Effector memory CD4-positive, alpha-beta T cell (primary cell): ENCODE measurements around the gene MAPK1.
"Not testable (repeated sequence)": the region's sequence is repeated elsewhere in the genome, so short reads cannot be mapped to it uniquely, and the experiment has no call there.

ENCODE experiments used
- DNase-seq, 3 donors: peaks; one replicate each; pipeline ENCODE4 v3.0.0-alpha.2; 2020
- H3K27ac ChIP-seq: 2 replicates; pipeline ENCODE4 v1.7.0; 2013; ENCODE audit warnings: mild to moderate bottlenecking, low read length, moderate library complexity; ENCODE audit not compliant: insufficient read depth, poor library complexity, severe bottlenecking
- H3K27me3 ChIP-seq: replicated peaks from 2 replicates; pipeline ENCODE4 v1.7.0; 2013; ENCODE audit warnings: mild to moderate bottlenecking, low read length; ENCODE audit not compliant: insufficient read depth, control insufficient read depth, poor library complexity, severe bottlenecking
- H3K36me3 ChIP-seq: 2 replicates; pipeline ENCODE4 v1.7.0; 2013; ENCODE audit warnings: mild to moderate bottlenecking, low read length, moderate library complexity; ENCODE audit not compliant: control insufficient read depth, insufficient read depth
- H3K4me1 ChIP-seq: 2 replicates; pipeline ENCODE4 v1.7.0; 2013; ENCODE audit warnings: low read length, mild to moderate bottlenecking; ENCODE audit not compliant: control insufficient read depth, insufficient read depth, poor library complexity, severe bottlenecking
- H3K4me3 ChIP-seq: 2 replicates; pipeline ENCODE4 v1.7.0; 2013; ENCODE audit warnings: low read length, low read depth, mild to moderate bottlenecking; ENCODE audit not compliant: insufficient read depth, poor library complexity, severe bottlenecking
- H3K9me3 ChIP-seq: 2 replicates; pipeline ENCODE4 v1.7.0; 2013; ENCODE audit warnings: mild to moderate bottlenecking, low read length, moderate library complexity; ENCODE audit not compliant: control insufficient read depth

Gene MAPK1

DNA sequence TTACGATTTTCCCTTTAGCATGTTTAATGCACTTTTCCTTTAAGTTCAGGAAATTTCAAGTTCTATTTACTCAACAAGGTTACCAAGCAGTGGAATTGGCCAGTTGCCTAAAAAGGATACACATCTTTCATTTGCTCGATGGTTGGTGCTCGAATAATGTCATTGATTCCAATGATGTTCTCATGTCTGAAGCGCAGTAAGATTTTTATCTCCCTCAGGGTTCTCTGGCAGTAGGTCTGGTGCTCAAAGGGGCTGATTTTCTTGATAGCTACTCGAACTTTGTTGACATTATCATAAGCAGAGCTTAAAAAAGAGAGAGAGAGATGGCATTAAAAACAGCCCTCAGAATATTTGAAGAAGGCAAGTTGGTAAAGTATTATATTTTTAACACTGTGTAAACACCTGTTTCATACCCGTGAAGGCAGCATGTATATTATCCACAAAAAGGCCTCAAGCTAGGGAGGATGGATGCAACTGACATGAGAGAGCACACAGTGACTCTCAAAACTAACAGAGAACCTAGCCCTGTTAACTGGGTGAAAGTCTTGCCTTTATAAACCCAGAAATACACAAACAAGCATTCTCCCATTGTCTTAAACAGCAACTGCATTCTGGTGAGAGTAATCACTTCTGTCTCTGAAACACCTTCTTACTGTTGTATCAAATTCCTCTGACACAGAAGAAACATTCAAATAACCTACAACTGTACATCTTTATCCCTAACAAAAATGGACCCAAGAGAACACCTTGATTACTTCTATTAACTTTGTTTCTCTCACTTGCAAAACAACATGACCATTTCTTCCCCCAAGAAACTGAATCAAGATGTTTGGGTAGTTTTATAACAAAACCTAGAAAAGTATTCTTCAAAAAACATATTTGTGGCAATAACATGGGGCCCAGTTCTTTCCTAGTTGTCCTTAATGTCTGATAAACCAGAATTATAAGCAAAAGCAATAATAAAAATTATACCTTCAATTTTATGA, 59.6 kb downstream of the MAPK1 start:
- no peaks in the 10 kb centered on the region for H3K27me3 ChIP-seq
- no peak overlapping the region for H3K27ac ChIP-seq
- H3K4me1 ChIP-seq, result no peaks in the 10 kb centered on the region
- no peak for DNase-seq
- H3K4me3 ChIP-seq, result no peak overlapping the region
- no peaks in the 10 kb centered on the region for H3K9me3 ChIP-seq
- H3K36me3 ChIP-seq, result peaks cover 40% of the 10 kb centered on the region

DNA sequence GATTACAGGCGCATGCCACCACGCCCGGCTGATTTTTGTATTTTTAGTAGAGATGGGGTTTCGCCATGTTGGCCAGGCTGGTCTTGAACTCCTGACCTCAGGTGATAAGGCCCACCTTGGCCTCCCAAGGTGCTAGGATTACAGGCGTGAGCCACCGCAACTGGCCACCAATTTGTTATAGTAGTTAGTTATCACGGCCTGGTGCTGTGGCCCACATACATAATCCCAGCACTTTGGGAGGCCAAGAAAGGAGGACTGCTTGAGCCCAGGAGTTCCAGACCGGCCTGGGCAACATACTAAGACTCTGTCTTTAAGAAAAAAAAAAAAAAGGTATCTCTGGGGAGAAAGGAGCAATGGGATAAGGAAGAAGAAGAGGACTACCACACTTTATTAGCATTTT, 62.1 kb downstream of the MAPK1 start:
- not testable (repeated sequence) for H3K4me1 ChIP-seq, DNase-seq, H3K4me3 ChIP-seq, H3K9me3 ChIP-seq, H3K27ac ChIP-seq, H3K27me3 ChIP-seq
- H3K36me3 ChIP-seq, result peaks cover 50% of the 10 kb centered on the region

DNA sequence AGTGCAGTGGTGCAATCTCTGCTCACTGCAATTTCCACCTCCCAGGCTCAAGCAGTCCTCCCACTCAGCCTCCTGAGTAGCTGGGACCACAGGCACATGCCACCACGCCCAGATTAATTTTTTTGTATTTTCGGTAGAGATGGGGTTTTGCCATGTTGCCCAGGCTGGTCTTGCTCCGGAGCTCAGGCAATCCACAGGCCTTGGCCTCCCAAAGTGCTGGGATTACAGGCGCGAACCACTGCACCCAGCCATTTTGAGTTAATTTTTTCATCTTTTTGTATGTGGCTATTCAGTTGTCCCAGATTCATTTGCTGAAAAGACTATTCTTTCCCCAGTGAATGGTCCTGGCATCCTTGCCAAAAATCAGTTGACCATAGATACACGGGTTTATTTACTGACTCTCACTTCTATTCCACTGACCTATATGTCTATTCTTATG, 63.6 kb downstream of the MAPK1 start:
- H3K27me3 ChIP-seq, result no peaks in the 10 kb centered on the region
- H3K4me3 ChIP-seq, result no peak overlapping the region
- H3K27ac ChIP-seq, result no peak overlapping the region
- H3K36me3 ChIP-seq, result peaks cover 58% of the 10 kb centered on the region
- no peaks in the 10 kb centered on the region for H3K9me3 ChIP-seq
- no peaks in the 10 kb centered on the region for H3K4me1 ChIP-seq
- no peak for DNase-seq

DNA sequence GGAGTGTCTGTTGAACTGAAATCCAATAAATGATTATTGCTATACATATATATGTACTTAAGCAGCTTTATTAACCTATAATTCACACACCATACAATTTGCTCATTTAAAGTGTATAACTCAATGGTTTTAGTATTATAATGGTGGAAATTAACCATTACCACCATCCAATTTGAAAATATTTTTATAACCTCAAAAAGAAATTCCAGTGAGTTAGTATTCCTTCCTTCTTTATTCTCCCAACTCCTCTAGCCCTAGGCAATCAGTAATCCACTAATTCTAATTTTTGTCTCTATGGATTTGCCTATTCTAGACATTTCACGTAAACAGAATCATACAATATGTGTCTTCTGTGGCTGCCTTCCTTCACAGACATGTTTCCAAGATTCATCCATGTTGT, 64.8 kb downstream of the MAPK1 start:
- no peak for DNase-seq
- Histone ChIP-seq H3K9me3 (no peaks in the 10 kb centered on the region), H3K4me3 (no peak overlapping the region), H3K4me1 (no peaks in the 10 kb centered on the region), H3K27ac (no peak overlapping the region), H3K36me3 (peaks cover 68% of the 10 kb centered on the region), H3K27me3 (no peaks in the 10 kb centered on the region)

DNA sequence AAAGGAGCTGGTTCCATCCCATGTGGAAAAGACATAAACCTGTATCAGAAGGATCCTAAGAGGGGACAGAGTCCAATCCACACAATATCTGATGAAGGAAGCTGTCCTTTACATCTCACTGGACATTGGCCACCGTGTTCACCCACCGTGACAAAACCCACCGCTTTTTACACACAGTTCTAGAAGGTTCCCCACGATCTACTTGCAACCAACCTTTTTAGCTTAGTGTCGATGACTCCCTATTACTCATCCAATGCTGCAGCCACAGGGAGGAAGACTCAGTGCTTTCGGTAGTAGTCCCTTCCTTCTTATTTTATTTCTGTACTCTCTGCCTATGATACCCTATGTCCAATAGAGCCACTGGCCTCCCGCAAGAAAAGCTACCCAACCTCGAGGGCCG, 65.4 kb downstream of the MAPK1 start:
- Histone ChIP-seq H3K27me3 (no peaks in the 10 kb centered on the region), H3K9me3 (no peaks in the 10 kb centered on the region), H3K36me3 (peaks cover 70% of the 10 kb centered on the region), H3K27ac (no peak overlapping the region), H3K4me1 (no peaks in the 10 kb centered on the region), H3K4me3 (no peak overlapping the region)
- no peak for DNase-seq

DNA sequence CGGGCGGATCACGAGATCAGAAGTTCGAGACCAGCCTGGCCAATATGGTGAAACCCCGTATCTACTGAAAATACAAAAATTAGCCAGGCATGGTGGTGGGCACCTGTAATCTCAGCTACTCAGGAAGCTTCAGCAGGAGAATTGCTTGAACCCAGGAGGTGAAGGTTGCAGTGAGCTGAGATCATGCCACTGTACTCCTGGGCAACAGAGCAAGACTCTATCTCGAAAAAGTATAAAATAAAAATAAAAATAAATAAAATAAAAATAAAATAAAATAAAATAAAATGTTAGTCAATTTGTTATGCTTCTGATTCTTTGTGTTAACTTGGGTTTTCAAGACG, 66.2 kb downstream of the MAPK1 start:
- DNase-seq, H3K27ac ChIP-seq, H3K4me3 ChIP-seq, H3K27me3 ChIP-seq, H3K4me1 ChIP-seq, H3K9me3 ChIP-seq: not testable (repeated sequence)
- peaks cover 68% of the 10 kb centered on the region for H3K36me3 ChIP-seq

DNA sequence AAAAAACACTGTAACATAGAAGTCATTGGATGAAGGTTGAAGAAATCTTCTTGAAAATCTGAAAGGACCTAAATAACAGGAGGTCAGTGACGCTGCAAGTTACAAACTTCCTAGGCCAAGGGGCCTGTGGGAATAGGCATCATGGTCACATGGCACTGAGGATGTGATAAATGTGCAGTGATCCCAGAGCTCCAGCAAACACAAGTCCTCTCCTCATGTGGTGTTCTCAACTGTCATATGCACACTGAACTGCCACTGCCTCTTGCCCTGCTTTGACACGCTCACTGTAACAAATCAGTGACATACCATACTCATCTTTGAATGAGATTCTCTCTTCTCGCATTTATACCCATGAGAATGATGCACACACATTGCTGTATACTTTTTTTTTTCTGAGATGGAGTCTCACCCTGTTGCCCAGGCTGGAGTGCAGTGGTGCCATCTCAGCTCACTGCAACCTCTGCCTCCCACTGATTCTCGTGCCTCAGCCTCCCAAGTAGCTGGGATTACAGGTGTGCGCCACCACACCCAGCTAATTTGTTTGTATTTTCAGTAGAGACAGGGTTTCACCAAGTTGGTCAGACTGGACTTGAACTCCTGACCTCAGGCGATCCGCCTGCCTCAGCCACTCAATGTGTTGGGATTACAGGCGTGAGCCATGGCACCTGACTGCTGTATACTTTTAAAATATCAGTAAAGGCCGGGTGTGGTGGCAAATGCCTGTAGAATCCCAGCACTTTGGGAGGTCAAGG, 66.7 kb downstream of the MAPK1 start:
- Histone ChIP-seq H3K4me1 (no peaks in the 10 kb centered on the region), H3K27me3 (no peaks in the 10 kb centered on the region), H3K36me3 (peaks cover 64% of the 10 kb centered on the region), H3K4me3 (no peak overlapping the region), H3K27ac (no peak overlapping the region), H3K9me3 (no peaks in the 10 kb centered on the region)
- DNase-seq, result no peak

DNA sequence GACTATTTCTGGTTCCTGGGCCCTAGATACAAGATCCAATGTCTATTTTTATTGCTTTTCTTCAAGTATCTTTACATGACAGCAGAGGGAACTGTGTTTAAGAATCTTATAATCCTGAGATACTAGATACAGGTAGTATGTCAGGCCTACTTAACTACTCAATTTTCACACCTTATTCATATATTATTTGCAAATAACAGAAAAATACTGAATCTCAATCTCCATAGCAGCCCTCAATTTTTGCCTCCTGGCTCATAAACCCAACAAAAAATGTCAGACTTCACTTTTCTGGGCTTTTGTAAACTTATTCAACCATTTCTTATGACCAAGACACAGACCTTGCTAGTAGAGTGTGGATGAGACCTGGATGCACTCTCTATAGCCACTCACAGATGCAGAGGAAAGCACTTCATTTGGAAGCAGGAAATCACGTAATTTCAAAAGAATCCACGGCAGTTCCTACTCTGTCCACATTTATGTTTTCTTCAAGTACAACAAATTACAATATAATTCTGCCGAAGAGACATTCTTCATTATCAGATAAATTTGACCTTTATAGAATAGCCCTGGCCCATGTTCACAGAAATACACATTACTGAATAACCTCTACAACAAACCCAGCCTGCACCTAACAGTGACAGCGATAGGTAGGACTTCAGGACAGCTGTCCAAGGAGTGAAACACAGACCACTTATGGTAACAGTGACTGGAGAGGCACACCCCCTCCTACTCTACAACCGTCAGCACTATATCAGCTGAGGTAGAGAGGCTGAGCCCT, 69.8 kb downstream of the MAPK1 start:
- DNase-seq, result no peak
- Histone ChIP-seq H3K4me3 (no peak overlapping the region), H3K4me1 (no peaks in the 10 kb centered on the region), H3K27me3 (no peaks in the 10 kb centered on the region), H3K27ac (no peak overlapping the region), H3K36me3 (peaks cover 39% of the 10 kb centered on the region), H3K9me3 (no peaks in the 10 kb centered on the region)

DNA sequence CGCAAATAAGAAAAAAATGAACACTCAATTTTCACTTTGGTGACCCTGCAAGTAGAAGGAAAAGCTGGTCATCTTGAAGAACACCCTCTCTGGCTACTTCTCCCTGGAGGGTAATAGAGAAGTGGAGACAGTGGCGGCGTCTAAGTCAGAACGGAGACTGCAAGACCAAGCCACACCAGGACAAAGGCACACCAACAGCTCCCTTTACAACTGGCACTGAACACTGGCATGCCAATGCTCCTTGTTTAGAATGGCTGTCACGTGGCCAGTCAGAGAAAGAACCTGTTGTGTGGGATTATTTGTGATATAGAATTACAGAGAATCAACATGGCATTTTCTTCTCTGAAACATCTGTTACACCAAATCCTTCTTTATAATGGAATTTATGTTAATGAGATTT, 70.6 kb downstream of the MAPK1 start:
- no peak overlapping the region for H3K27ac ChIP-seq
- no peak for DNase-seq
- H3K36me3 ChIP-seq, result peaks cover 33% of the 10 kb centered on the region

More for the DNA sequence above, 70.6 kb downstream of the MAPK1 start:
- Histone ChIP-seq H3K9me3 (no peaks in the 10 kb centered on the region), H3K4me3 (no peak overlapping the region), H3K4me1 (no peaks in the 10 kb centered on the region), H3K27me3 (no peaks in the 10 kb centered on the region)
